HG03460 (cell line): ENCODE measurements around the gene SUPT3H.

Source experiments
- ATAC-seq: cut with Tn5 transposase; IDR thresholded peaks from one replicate; pipeline ENCODE4 v1.9.1; 2021; ENCODE audit not compliant: unreplicated experiment

The SUPT3H gene

GRCh38 chr6:44966449-44967092, 411.2 kb downstream of the SUPT3H start:
- ATAC-seq, result no peak

- ATAC-seq, result no peak
Observed at GRCh38 chr6:44965708-44966107, 412.0 kb downstream of the SUPT3H start.

GRCh38 chr6:44960898-44961297, 416.8 kb downstream of the SUPT3H start:
- ATAC-seq, result no peak

- no peak for ATAC-seq
Observed at GRCh38 chr6:44959651-44960050, 418.1 kb downstream of the SUPT3H start.

- no peak for ATAC-seq
Observed at GRCh38 chr6:44957156-44957555, 420.6 kb downstream of the SUPT3H start.

GRCh38 chr6:44956396-44956795, 421.3 kb downstream of the SUPT3H start:
- ATAC-seq, result no peak

GRCh38 chr6:44955145-44955544, 422.6 kb downstream of the SUPT3H start:
- ATAC-seq, result no peak

- no peak for ATAC-seq
Observed at GRCh38 chr6:44954281-44954680, 423.5 kb downstream of the SUPT3H start.

GRCh38 chr6:44951253-44951747, 426.4 kb downstream of the SUPT3H start:
- no peak for ATAC-seq

GRCh38 chr6:44949596-44950201, 428.0 kb downstream of the SUPT3H start:
- no peak for ATAC-seq

GRCh38 chr6:44943541-44943940, 434.2 kb downstream of the SUPT3H start:
- no peak for ATAC-seq

GRCh38 chr6:44942798-44943197, 434.9 kb downstream of the SUPT3H start:
- ATAC-seq, result no peak

GRCh38 chr6:44942201-44942600, 435.5 kb downstream of the SUPT3H start:
- ATAC-seq, result no peak

GRCh38 chr6:44940367-44940766, 437.4 kb downstream of the SUPT3H start:
- no peak for ATAC-seq

GRCh38 chr6:44935693-44936300, 441.9 kb downstream of the SUPT3H start:
- no peak for ATAC-seq

- ATAC-seq, result no peak
Observed at GRCh38 chr6:44933108-44933507, 444.6 kb downstream of the SUPT3H start.

- ATAC-seq, result no peak
Observed at GRCh38 chr6:44932651-44933091, 445.1 kb downstream of the SUPT3H start.

- no peak for ATAC-seq
Observed at GRCh38 chr6:44931385-44931784, 446.3 kb downstream of the SUPT3H start.

- ATAC-seq, result no peak
Observed at GRCh38 chr6:44926556-44926955, 451.2 kb downstream of the SUPT3H start.

GRCh38 chr6:44925100-44925739, 452.5 kb downstream of the SUPT3H start:
- ATAC-seq, result no peak

GRCh38 chr6:44923444-44923843, 454.3 kb downstream of the SUPT3H start:
- ATAC-seq, result no peak

- no peak for ATAC-seq
Observed at GRCh38 chr6:44921798-44922197, 455.9 kb downstream of the SUPT3H start.
